ENCODE results near the gene SGPP1. TPM values are rescaled to one million over a fixed set of nuclear protein-coding genes. Genes with fewer than 3 reads are reported as not detected.

SGPP1 gene
- total RNA-seq, 2 donors from 2014 or later: 12.1 to 13.1 TPM

Other genes with a start within 250 kb of the SGPP1 start
- 10 to 100 TPM; 40.6 to 44.9 TPM for gene PPP2R5E, start 184.7 kb downstream of the SGPP1 start, total RNA-seq
- gene WDR89, start 86.2 kb downstream of the SGPP1 start, total RNA-seq: 10 to 100 TPM; 18.1 to 23.5 TPM
- 10 to 100 TPM; 32.3 to 48.8 TPM for gene SYNE2, start 124.9 kb upstream of the SGPP1 start, total RNA-seq

Measured in activated T-cell treated with anti-CD3 and anti-CD28 coated beads, Interleukin-2, amount 50 U/mL, for 72 hours (primary cell).